NCI-H2196 (cell line): ENCODE data around the gene COL27A1.
"Not testable (repeated sequence)": the region's sequence is repeated elsewhere in the genome, so short reads cannot be mapped to it uniquely, and the experiment has no call there.

ENCODE experiments used
- DNase-seq: peaks from one replicate; lab custom pipeline; 2025; ENCODE audit not compliant: unreplicated experiment; lab: John Stamatoyannopoulos, UW

COL27A1 gene

GRCh38 chr9:114314881-114315722, 159.8 kb downstream of the COL27A1 start:
- DNase-seq, result no peak

- DNase-seq, result no peak
These were observed 160.5 kb downstream of the COL27A1 start for GRCh38 chr9:114315723-114316363.

- DNase-seq, result no peak
These were observed 161.4 kb downstream of the COL27A1 start for GRCh38 chr9:114316605-114317230.

- DNase-seq, result no peak
These were observed 162.5 kb downstream of the COL27A1 start for GRCh38 chr9:114317665-114318357.

- no peak for DNase-seq
These were observed 163.1 kb downstream of the COL27A1 start for GRCh38 chr9:114318416-114318815.

GRCh38 chr9:114319147-114319546, 163.8 kb downstream of the COL27A1 start:
- no peak for DNase-seq

GRCh38 chr9:114320710-114321109, 165.4 kb downstream of the COL27A1 start:
- DNase-seq, result not testable (repeated sequence)

- no peak for DNase-seq
These were observed 166.4 kb downstream of the COL27A1 start for GRCh38 chr9:114321759-114322158.

GRCh38 chr9:114322160-114322818, 167.0 kb downstream of the COL27A1 start:
- not testable (repeated sequence) for DNase-seq

GRCh38 chr9:114322831-114323531, 167.6 kb downstream of the COL27A1 start, which contains the start of gene ORM1:
Gene ORM1 (plus strand): TSS chr9:114323098. CDS start chr9:114323134, 36 bp downstream.
- DNase-seq, result not testable (repeated sequence)

- not testable (repeated sequence) for DNase-seq
These were observed 168.5 kb downstream of the COL27A1 start for GRCh38 chr9:114323849-114324248.

GRCh38 chr9:114324492-114324891, 169.2 kb downstream of the COL27A1 start:
- DNase-seq, result no peak

- DNase-seq, result not testable (repeated sequence)
These were observed 169.6 kb downstream of the COL27A1 start for GRCh38 chr9:114324965-114325364.

GRCh38 chr9:114325684-114326254, 170.4 kb downstream of the COL27A1 start:
- not testable (repeated sequence) for DNase-seq

- DNase-seq, result no peak
These were observed 172.4 kb downstream of the COL27A1 start for GRCh38 chr9:114327749-114328148.

- DNase-seq, result not testable (repeated sequence)
These were observed 173.1 kb downstream of the COL27A1 start for GRCh38 chr9:114328357-114328820.

GRCh38 chr9:114328937-114329624, 173.7 kb downstream of the COL27A1 start:
- DNase-seq, result not testable (repeated sequence)

- DNase-seq, result not testable (repeated sequence)
These were observed 174.3 kb downstream of the COL27A1 start, which contains the start of gene ORM2 for GRCh38 chr9:114329625-114330022. Gene ORM2 (plus strand): TSS chr9:114329869. CDS start chr9:114329905, 36 bp downstream.

- DNase-seq, result no peak
These were observed 175.3 kb downstream of the COL27A1 start for GRCh38 chr9:114330636-114331035.
